OCI-LY3 (cell line): Measurements from ENCODE around the gene DNTTIP2.

Source experiments
- EZH2phosphoT487 ChIP-seq: fragments of 200-600 bp; shearing (Covaris generic); IDR thresholded peaks from 2 replicates; pipeline ENCODE4 v1.6.1; 2018; ENCODE audit warnings: antibody characterized with exemption, mixed run types, low read depth
- TF ChIP-seq, protein P1 (sequence below): fragments of 200-600, 300-600 bp; sonication (generic); IDR thresholded peaks from 2 replicates; pipeline ENCODE4 v1.5.1; 2014; ENCODE audit warnings: antibody characterized with exemption, low read length, low read depth

DNA sequence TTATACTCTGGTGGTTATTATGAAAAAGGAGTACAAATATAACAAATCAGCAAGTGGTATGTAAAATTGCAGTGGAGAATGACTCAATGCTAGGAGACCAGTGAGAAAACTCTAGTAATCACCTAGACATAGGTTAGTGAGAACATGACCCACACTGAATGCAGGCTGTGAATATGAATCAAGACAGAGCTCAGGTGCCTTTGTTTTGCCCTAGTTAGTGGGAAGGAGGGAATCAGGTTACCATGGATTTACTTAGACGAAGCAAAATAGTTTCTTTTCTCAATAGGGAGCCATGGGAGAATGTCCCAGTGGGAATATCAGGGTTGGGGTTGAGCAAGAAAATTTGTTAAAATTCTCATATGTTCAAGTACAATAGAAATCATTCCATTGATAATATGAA, 40.8 kb upstream of the DNTTIP2 start:
- TF ChIP-seq, protein P1, sequence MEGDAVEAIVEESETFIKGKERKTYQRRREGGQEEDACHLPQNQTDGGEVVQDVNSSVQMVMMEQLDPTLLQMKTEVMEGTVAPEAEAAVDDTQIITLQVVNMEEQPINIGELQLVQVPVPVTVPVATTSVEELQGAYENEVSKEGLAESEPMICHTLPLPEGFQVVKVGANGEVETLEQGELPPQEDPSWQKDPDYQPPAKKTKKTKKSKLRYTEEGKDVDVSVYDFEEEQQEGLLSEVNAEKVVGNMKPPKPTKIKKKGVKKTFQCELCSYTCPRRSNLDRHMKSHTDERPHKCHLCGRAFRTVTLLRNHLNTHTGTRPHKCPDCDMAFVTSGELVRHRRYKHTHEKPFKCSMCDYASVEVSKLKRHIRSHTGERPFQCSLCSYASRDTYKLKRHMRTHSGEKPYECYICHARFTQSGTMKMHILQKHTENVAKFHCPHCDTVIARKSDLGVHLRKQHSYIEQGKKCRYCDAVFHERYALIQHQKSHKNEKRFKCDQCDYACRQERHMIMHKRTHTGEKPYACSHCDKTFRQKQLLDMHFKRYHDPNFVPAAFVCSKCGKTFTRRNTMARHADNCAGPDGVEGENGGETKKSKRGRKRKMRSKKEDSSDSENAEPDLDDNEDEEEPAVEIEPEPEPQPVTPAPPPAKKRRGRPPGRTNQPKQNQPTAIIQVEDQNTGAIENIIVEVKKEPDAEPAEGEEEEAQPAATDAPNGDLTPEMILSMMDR: no peak
- no peak for TF ChIP-seq EZH2phosphoT487
